Erythroblast (primary cell): Measurements from ENCODE around the gene TSPOAP1.

ENCODE experiments used
- GATA1 ChIP-seq: IDR thresholded peaks from 2 replicates; pipeline ENCODE4 v1.6.1; 2011; ENCODE audit warnings: low read depth, mild to moderate bottlenecking, control low read depth, low read length, moderate library complexity
- POLR2A ChIP-seq: IDR thresholded peaks from 2 replicates; pipeline ENCODE4 v1.6.1; 2011; ENCODE audit warnings: mild to moderate bottlenecking, low read length

DNA sequence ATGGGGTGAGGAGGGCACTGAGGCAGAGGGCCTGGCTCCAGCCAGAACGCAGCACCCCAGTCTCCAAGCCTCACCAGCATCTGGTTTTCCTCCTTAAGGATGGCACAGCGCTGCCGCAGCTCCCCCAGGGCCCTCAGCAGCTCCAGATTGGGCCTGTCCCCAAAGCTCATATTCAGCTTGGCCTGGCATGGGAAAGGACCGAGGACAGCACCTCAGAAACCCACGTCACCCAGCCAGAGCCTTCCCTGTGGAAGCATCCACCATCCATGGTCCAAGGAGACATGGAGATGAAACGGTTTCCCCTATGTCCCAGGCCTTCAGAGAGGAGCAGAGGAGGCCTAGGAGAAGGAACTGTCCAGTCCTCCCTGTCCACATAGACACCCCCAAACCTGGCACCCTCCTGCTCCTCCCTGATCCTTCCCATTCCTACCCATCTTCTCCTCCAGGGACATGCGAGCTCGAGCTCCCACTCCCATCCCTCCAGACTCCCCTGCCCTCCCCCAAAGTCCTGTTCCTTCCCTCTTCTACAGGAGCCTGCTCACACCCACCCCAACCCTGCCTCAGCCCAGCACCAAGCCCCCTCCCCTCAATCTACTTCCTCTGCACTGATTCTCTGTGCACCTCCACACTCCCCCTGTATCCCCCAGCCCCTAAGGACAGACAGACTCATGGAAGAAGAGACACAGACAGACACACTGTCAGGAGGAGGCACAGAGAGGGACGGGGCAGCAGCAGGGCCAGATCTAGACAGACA is 1.8 kb downstream of the TSPOAP1 start:
- TF ChIP-seq POLR2A (no peak), GATA1 (no peak)
